NCI-H1436 (cell line): ENCODE data around the gene FAM181A.

Source experiments
- DNase-seq: peaks from one replicate; lab custom pipeline; 2025; lab: John Stamatoyannopoulos, UW

Gene FAM181A

DNA sequence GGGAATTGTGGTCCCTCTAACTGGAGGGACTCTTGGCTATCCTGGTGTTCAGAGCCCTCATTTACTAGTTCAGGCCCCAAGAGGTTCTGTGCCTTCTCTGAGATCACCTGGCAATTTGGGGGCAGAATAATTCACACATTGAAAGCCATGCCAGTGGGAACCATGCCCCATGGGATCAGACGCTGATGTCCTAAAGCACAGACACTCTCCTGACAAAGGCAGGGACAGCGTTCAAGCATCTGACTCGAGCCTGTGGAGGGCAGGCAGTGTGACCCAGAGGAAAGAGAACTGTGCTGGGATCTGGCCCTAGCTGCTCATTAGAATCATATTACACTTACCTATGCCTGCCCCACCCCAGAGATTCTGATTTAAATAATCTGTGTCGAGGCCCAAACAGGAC, 51.6 kb downstream of the FAM181A start:
- no peak for DNase-seq
